ENCODE data around the gene NFYA. TPM values are rescaled to one million over a fixed set of nuclear protein-coding genes. Genes with fewer than 3 reads are reported as not detected.

Gene NFYA
- total RNA-seq, 1 experiment from 2014 or later: 25.7 TPM

- no peaks in the 10 kb centered on the region for H3K27me3 Mint-ChIP-seq (ENCODE audit: insufficient read depth, unreplicated experiment)
- H3K4me1 ChIP-seq: no peaks in the 10 kb centered on the region
- H3K4me1 Mint-ChIP-seq (ENCODE audit: low read depth, unreplicated experiment): no peaks in the 10 kb centered on the region
- no TSS peak for BruUV-seq (replicated peaks)
- ChIA-PET CTCF (no interaction called here), POLR2A (no interaction called here)
- no peak overlapping the region for H3K4me3 Mint-ChIP-seq (ENCODE audit: unreplicated experiment)
- H3K9me3 ChIP-seq: peaks cover 6% of the 10 kb centered on the region
- DNase-seq: no peak
- intact Hi-C loops (cut with micrococcal nuclease; ENCODE audit: unreplicated experiment): loop anchor here (2.0 kb wide), 1 partner anchor 55 kb away; no protein-coding TSS in a partner anchor
- H3K9me3 Mint-ChIP-seq (ENCODE audit: unreplicated experiment): no peaks in the 10 kb centered on the region
- H3K36me3 Mint-ChIP-seq (ENCODE audit: insufficient read depth, unreplicated experiment): no peaks in the 10 kb centered on the region
- TF ChIP-seq CTCF (IDR thresholded peaks at IDR 0.05; ENCODE audit: insufficient read depth in 1 of 2, low read depth in 1 of 2, low read length in 1 of 2, severe bottlenecking in 1 of 2, unreplicated experiment in 1 of 2): no peak
- no peaks in the 10 kb centered on the region for H3K36me3 ChIP-seq (ENCODE audit: control insufficient read depth, insufficient read depth, low read length)
- H3K27ac Mint-ChIP-seq (ENCODE audit: unreplicated experiment): no peak overlapping the region
- no peaks in the 10 kb centered on the region for H3K27me3 ChIP-seq (replicated peaks; ENCODE audit: control insufficient read depth, insufficient read depth, low read length)
- no peak overlapping the region for H3K4me3 ChIP-seq (ENCODE audit: low read depth, low read length)
Measured at GRCh38 chr6:41147917-41148316, 75.1 kb downstream of the NFYA start.

Other genes with a start within 250 kb of the NFYA start
- gene UNC5CL, start 33.8 kb upstream of the NFYA start, total RNA-seq (2022): 4.5 and 5.5 TPM in 2 replicates
- gene TSPO2, start 30.5 kb upstream of the NFYA start, total RNA-seq (2022): 0.49 and 0.61 TPM in 2 replicates
- gene APOBEC2, start 19.8 kb upstream of the NFYA start, total RNA-seq (2022): 2.5 and 4.8 TPM in 2 replicates
- gene OARD1, start 618 bp upstream of the NFYA start, total RNA-seq (2022): 35.5 and 38.0 TPM in 2 replicates
- gene TREML1, start 81.4 kb downstream of the NFYA start, total RNA-seq (2022): not detected in 2 replicates
- gene TREM2, start 90.1 kb downstream of the NFYA start, total RNA-seq (2022): not detected in 2 replicates
- not detected in 2 replicates for gene TREML2, start 128.2 kb downstream of the NFYA start, total RNA-seq (2022)
- not detected in 2 replicates for gene TREML4, start 155.4 kb downstream of the NFYA start, total RNA-seq (2022)
- gene TREM1, start 213.7 kb downstream of the NFYA start, total RNA-seq (2022): not detected in 2 replicates

All from Caco-2 (cell line).